Activated T-helper 2 cell treated with anti-CD3 and anti-CD28 coated beads, Interferon-gamma antibody, Interleukin-2, Interleukin-4, amounts not matched to agents 10 μg/mL and 5 μg/mL and 100 μg/mL, durations not matched to agents 14 hours and 24 hours and 36 hours (primary cell): ENCODE results near the gene GP5. TPM values are rescaled to one million over a fixed set of nuclear protein-coding genes. Genes with fewer than 3 reads are reported as not detected.

Experiments used
- DNase-seq: peaks from one replicate; pipeline ENCODE4 v3.0.0; 2021; ENCODE audit warnings: low spot score
- H3K27ac Mint-ChIP-seq: one replicate; pipeline ENCODE4 v1.8.0; 2021; ENCODE audit warnings: mixed read lengths
- H3K27me3 Mint-ChIP-seq: one replicate; pipeline ENCODE4 v1.8.0; 2021; ENCODE audit warnings: low read depth, mixed read lengths
- H3K36me3 Mint-ChIP-seq: one replicate; pipeline ENCODE4 v1.8.0; 2021; ENCODE audit warnings: low read depth, mixed read lengths
- H3K4me1 Mint-ChIP-seq: one replicate; pipeline ENCODE4 v1.8.0; 2021; ENCODE audit warnings: low read depth, mixed read lengths
- H3K4me3 Mint-ChIP-seq: one replicate; pipeline ENCODE4 v1.8.0; 2021; ENCODE audit warnings: low read depth, mild to moderate bottlenecking, moderate library complexity, mixed read lengths
- H3K9me3 Mint-ChIP-seq: one replicate; pipeline ENCODE4 v1.8.0; 2021; ENCODE audit warnings: mixed read lengths
- intact Hi-C: fragments of 100-400 bp; cut with micrococcal nuclease; formaldehyde crosslinking; loops from one replicate; pipeline ENCODE4 v1.15.1; 2023
- total RNA-seq: library from RNA; stranded (reverse); gene quantifications from 2 replicates; pipeline ENCODE4 v1.2.3, GENCODE V29; 2022

GP5 gene
- total RNA-seq, 1 donor from 2014 or later = 0.23 TPM

- Mint-ChIP-seq H3K4me1 (no peaks in the 10 kb centered on the region), H3K27ac (no peak overlapping the region), H3K9me3 (no peaks in the 10 kb centered on the region), H3K27me3 (peaks cover 27% of the 10 kb centered on the region), H3K36me3 (no peaks in the 10 kb centered on the region), H3K4me3 (no peak overlapping the region)
- DNase-seq = no peak
- intact Hi-C loops = no loop called here
These were observed 30.1 kb downstream of the GP5 start for GRCh38 chr3:194368918-194369317.

GRCh38 chr3:194367992-194368841 lies 30.8 kb downstream of the GP5 start:
- intact Hi-C loops = no loop called here
- H3K36me3 Mint-ChIP-seq = no peaks in the 10 kb centered on the region
- H3K4me3 Mint-ChIP-seq = no peak overlapping the region
- peaks cover 27% of the 10 kb centered on the region for H3K27me3 Mint-ChIP-seq
- no peaks in the 10 kb centered on the region for H3K9me3 Mint-ChIP-seq
- H3K27ac Mint-ChIP-seq = no peak overlapping the region
- H3K4me1 Mint-ChIP-seq = no peaks in the 10 kb centered on the region
- no peak for DNase-seq

- intact Hi-C loops = no loop called here
- H3K4me3 Mint-ChIP-seq = no peak overlapping the region
- peaks cover 27% of the 10 kb centered on the region for H3K27me3 Mint-ChIP-seq
- H3K36me3 Mint-ChIP-seq = no peaks in the 10 kb centered on the region
- no peak overlapping the region for H3K27ac Mint-ChIP-seq
- H3K4me1 Mint-ChIP-seq = no peaks in the 10 kb centered on the region
- H3K9me3 Mint-ChIP-seq = no peaks in the 10 kb centered on the region
- DNase-seq = no peak
These were observed 33.0 kb downstream of the GP5 start for GRCh38 chr3:194365978-194366490.

GRCh38 chr3:194365526-194365925 lies 33.5 kb downstream of the GP5 start:
- peaks cover 24% of the 10 kb centered on the region for H3K27me3 Mint-ChIP-seq
- H3K9me3 Mint-ChIP-seq = no peaks in the 10 kb centered on the region
- H3K4me3 Mint-ChIP-seq = no peak overlapping the region
- DNase-seq = no peak
- H3K4me1 Mint-ChIP-seq = no peaks in the 10 kb centered on the region
- intact Hi-C loops = no loop called here
- no peak overlapping the region for H3K27ac Mint-ChIP-seq
- no peaks in the 10 kb centered on the region for H3K36me3 Mint-ChIP-seq

- H3K27me3 Mint-ChIP-seq = peaks cover 19% of the 10 kb centered on the region
- no peaks in the 10 kb centered on the region for H3K9me3 Mint-ChIP-seq
- H3K27ac Mint-ChIP-seq = no peak overlapping the region
- no peak overlapping the region for H3K4me3 Mint-ChIP-seq
- H3K4me1 Mint-ChIP-seq = no peaks in the 10 kb centered on the region
- DNase-seq = no peak
- intact Hi-C loops = no loop called here
- no peaks in the 10 kb centered on the region for H3K36me3 Mint-ChIP-seq
These were observed 34.2 kb downstream of the GP5 start for GRCh38 chr3:194364652-194365434.

GRCh38 chr3:194364314-194364651 lies 34.8 kb downstream of the GP5 start:
- Mint-ChIP-seq H3K36me3 (no peaks in the 10 kb centered on the region), H3K9me3 (no peaks in the 10 kb centered on the region), H3K27me3 (peaks cover 18% of the 10 kb centered on the region), H3K4me1 (no peaks in the 10 kb centered on the region), H3K27ac (no peak overlapping the region), H3K4me3 (no peak overlapping the region)
- intact Hi-C loops = no loop called here
- no peak for DNase-seq

GRCh38 chr3:194360568-194360967 lies 38.5 kb downstream of the GP5 start:
- intact Hi-C loops = no loop called here
- DNase-seq = no peak
- no peak overlapping the region for H3K4me3 Mint-ChIP-seq
- no peaks in the 10 kb centered on the region for H3K9me3 Mint-ChIP-seq
- H3K36me3 Mint-ChIP-seq = no peaks in the 10 kb centered on the region
- no peak overlapping the region for H3K27ac Mint-ChIP-seq
- H3K4me1 Mint-ChIP-seq = no peaks in the 10 kb centered on the region
- H3K27me3 Mint-ChIP-seq = no peaks in the 10 kb centered on the region

- H3K9me3 Mint-ChIP-seq = no peaks in the 10 kb centered on the region
- intact Hi-C loops = no loop called here
- H3K4me3 Mint-ChIP-seq = no peak overlapping the region
- H3K36me3 Mint-ChIP-seq = no peaks in the 10 kb centered on the region
- H3K27ac Mint-ChIP-seq = no peak overlapping the region
- no peaks in the 10 kb centered on the region for H3K27me3 Mint-ChIP-seq
- H3K4me1 Mint-ChIP-seq = no peaks in the 10 kb centered on the region
- DNase-seq = no peak
These were observed 41.4 kb downstream of the GP5 start for GRCh38 chr3:194357681-194358080.

- Mint-ChIP-seq H3K4me1 (no peaks in the 10 kb centered on the region), H3K27me3 (no peaks in the 10 kb centered on the region), H3K36me3 (no peaks in the 10 kb centered on the region), H3K9me3 (no peaks in the 10 kb centered on the region), H3K4me3 (no peak overlapping the region), H3K27ac (no peak overlapping the region)
- intact Hi-C loops = no loop called here
- no peak for DNase-seq
These were observed 43.7 kb downstream of the GP5 start for GRCh38 chr3:194355379-194355778.

- Mint-ChIP-seq H3K9me3 (no peaks in the 10 kb centered on the region), H3K4me1 (no peaks in the 10 kb centered on the region), H3K27ac (no peak overlapping the region), H3K27me3 (peaks cover 2% of the 10 kb centered on the region), H3K36me3 (no peaks in the 10 kb centered on the region), H3K4me3 (no peak overlapping the region)
- DNase-seq = no peak
- intact Hi-C loops = no loop called here
These were observed 44.8 kb downstream of the GP5 start for GRCh38 chr3:194354315-194354714.

GRCh38 chr3:194352667-194353246 lies 46.3 kb downstream of the GP5 start:
- DNase-seq = no peak
- no peaks in the 10 kb centered on the region for H3K9me3 Mint-ChIP-seq
- no peak overlapping the region for H3K27ac Mint-ChIP-seq
- intact Hi-C loops = no loop called here
- no peak overlapping the region for H3K4me3 Mint-ChIP-seq
- H3K36me3 Mint-ChIP-seq = no peaks in the 10 kb centered on the region
- H3K27me3 Mint-ChIP-seq = peaks cover 2% of the 10 kb centered on the region
- H3K4me1 Mint-ChIP-seq = no peaks in the 10 kb centered on the region

GRCh38 chr3:194351952-194352536 lies 47.0 kb downstream of the GP5 start:
- Mint-ChIP-seq H3K4me1 (no peaks in the 10 kb centered on the region), H3K4me3 (no peak overlapping the region), H3K9me3 (no peaks in the 10 kb centered on the region), H3K27me3 (peaks cover 2% of the 10 kb centered on the region), H3K36me3 (no peaks in the 10 kb centered on the region), H3K27ac (no peak overlapping the region)
- intact Hi-C loops = no loop called here
- DNase-seq = no peak
